NCI-H345 (cell line): ENCODE data around the gene CLIC6.
A peak's percentile ranks its signal among the peaks of the same experiment; 100 is the strongest.

Experiments
- DNase-seq: peaks from one replicate; lab custom pipeline; 2025; lab: John Stamatoyannopoulos, UW

Gene CLIC6

DNA sequence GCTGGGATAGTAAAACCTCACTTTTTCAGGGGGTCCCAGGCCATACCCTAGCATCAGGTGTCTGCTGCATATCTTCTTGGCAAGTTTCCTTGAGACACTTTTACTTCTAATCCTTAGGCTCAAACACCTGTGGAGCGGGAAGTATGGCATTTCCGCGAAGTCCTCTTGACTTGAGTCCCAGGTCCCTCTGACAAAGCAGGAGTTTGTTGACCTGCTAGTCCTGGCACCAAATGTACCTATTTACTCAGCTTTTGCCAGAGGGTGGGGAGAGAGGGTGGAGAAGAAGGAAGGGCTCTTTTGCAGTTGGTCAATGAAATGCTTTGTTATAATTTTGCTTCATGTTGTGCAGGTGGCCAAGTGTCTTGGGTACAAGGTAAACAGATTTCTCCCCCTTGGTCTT, 59.7 kb downstream of the CLIC6 start:
- DNase-seq, result peak; percentile 6

DNA sequence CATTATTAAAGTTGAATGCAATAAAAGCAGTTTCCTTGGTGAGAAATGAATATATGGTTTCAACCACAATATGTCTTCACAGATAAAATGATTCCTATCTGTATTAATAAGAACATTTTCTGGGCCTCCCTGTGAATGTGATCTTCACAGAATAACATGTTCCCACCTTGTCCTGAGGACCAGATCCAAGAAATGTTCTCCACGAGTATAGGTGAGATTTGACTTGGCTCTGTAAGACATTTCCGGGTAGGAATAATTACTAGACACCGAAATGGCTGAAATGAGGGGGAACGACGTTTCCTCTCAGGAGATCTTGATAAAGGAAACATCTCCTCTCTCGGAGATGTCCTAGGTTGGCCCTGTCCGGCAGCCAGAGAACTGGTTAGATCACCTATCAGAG, 61.4 kb downstream of the CLIC6 start:
- DNase-seq, result no peak

- no peak for DNase-seq
Observed at GRCh38 chr21:34730756-34731445, 62.1 kb downstream of the CLIC6 start.

- DNase-seq, result no peak
Observed at GRCh38 chr21:34732388-34732821, 63.6 kb downstream of the CLIC6 start.

DNA sequence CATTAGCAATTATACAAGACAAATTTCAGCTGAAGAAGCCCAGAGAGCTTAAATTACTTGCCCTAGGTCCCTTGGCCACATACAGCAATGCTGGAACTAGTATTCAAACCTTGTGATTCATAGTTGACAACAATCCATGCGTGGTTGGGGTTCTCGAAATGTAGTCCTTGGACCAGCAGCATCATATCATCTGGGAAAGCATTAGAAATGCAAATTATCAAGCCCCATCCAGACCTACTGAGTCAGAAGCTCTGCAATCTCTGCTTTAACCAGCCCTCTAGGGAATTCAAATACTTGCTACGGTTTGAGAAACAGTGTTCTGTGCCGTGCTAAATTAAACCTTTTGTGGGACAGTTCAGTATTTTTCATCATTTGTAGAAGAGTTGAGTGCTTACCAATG, 65.1 kb downstream of the CLIC6 start:
- DNase-seq, result no peak

DNA sequence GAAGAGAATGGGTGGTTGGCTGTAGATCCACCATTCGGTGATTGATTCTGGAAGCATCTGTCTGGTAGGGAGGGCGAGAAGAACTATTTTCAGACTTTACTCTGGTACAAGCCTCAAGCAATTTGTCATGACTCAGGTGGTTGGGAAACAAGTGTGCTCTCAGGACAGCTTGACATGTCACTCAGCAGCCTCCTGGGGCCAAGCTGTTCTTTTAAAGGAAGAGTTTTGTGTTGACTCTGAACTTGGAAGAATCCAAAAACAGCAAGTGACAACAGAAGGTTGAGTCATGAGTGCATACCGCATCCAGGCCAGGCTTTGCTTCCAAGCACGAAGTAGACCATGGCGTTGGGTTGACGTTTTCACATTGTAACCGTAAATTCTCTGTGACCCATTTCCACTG, 65.9 kb downstream of the CLIC6 start:
- no peak for DNase-seq

GRCh38 chr21:34736116-34736874, 67.5 kb downstream of the CLIC6 start:
- DNase-seq, result no peak

DNA sequence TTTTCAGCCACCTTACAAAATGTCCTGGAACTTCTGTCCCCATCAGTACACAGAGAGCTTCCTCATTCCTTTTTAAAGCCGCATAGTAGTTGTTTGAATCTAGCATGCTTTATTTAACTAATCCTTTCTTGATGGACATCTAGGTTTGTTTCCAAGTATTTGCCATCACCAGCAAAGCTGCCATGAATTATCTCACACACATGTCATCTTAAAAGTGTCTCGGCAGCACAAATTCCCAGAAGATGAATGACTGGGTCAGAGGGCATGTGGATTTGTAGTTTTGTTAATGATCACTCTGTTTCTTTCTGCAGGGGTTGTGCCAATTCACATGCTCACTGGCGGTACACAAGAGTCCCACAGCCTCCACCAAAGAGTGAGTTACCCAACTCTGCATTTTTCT, 68.3 kb downstream of the CLIC6 start:
- DNase-seq, result no peak

- DNase-seq, result no peak
Observed at GRCh38 chr21:34740198-34740597, 71.4 kb downstream of the CLIC6 start.

- no peak for DNase-seq
Observed at GRCh38 chr21:34743285-34743684, 74.5 kb downstream of the CLIC6 start.

GRCh38 chr21:34743831-34744230, 75.0 kb downstream of the CLIC6 start:
- DNase-seq, result no peak

DNA sequence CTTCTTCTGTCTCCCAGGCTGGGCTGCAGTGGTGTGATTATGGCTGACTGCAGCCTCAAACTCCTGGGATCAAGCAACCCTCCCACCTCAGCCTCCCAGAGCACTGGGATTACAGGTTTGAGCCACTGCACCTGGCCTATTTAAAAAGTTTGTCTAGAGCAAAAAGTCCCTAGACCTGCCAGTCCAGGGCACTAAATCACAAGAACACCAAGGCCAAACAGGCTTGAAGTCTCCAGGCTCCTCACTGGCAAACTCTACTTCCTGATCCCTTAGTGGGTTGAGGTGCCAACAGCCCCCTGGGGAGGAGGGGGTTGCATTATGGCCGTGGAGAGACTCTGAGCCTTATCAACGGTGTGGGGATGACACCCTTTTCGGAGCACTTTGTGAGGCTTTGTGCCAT, 76.0 kb downstream of the CLIC6 start:
- peak; percentile 29 for DNase-seq

- peak; percentile 79 for DNase-seq
Observed at GRCh38 chr21:34745557-34746255, 76.9 kb downstream of the CLIC6 start.

GRCh38 chr21:34748862-34749261, 80.1 kb downstream of the CLIC6 start:
- no peak for DNase-seq

DNA sequence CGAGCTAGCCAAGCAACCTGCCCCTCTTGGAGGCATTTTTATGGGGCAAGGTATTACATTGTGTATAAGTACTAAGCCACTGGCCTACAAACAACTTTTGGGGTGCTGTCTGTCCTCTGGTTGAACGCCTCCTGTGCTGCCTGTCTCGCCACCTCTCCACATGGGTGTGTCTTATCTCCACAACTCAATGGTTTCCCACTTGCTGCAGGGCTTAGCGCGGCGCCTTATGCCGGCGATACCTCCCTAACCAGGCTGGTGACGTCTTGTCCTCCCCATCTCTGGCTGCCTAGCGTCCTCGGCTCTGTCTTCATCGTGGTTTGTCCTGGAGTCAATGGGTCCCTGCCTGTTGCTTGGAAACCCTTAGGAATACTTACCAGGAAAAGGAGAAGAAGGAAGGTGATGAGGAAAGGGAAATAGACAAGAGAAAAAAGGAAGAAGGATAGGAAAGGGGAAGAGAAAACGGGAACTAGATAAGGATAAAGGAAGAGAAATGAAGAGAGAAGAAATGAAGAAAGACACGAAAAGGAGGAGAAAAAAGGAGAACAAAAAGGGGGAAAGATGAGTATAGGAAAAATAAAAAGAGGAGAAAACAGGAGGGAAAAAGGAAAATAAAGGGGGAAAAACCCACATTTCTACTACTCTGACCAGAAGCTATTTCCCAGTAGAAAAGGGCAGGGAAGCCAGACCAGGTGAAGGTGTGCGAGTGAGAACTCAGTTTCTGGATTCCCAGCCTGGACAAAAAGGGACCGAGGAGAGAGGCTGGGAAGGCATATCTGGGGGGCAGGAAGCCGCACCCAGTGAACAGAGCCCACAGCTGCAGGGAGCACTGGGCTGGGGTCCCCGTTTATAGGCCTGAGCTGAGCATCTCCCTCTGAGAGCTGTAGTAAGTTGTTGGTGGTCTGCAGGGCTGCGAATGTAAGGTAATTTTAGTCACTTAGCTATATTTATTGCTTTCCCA, 86.2 kb downstream of the CLIC6 start:
- DNase-seq, result no peak

- no peak for DNase-seq
Observed at GRCh38 chr21:34761758-34762330, 93.0 kb downstream of the CLIC6 start.

- DNase-seq, result no peak
Observed at GRCh38 chr21:34762786-34763185, 94.0 kb downstream of the CLIC6 start.

DNA sequence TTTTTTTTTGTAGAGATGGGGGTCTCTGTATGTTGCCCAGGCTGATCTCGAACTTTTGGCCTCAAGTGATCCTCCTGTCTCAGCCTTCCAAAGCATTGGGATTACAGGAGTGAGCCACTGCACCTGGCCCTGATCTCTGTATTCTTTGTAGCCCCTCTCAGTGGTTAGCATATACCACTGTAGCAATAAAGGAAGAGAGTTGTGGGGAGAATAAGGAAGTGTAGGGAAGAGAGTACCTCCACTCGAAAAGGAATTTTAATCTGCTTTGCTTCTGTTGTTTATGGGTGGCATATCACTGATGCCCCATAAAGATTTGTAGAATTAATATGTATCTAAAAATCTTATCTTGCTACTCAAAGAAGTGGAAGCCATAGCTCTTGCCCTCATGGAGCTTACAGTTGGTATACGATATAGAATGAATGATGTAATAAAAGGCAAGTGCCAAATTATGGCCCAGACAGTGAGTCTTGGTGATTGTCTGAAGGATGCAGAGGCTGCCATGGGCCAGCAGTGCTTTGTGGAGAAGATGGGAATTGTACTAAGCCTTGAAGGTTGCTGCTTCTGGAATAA, 96.0 kb downstream of the CLIC6 start:
- no peak for DNase-seq

GRCh38 chr21:34765619-34766018, 96.8 kb downstream of the CLIC6 start:
- DNase-seq, result no peak

- no peak for DNase-seq
Observed at GRCh38 chr21:34766862-34767261, 98.1 kb downstream of the CLIC6 start.
